Vagina (tissue), 2 donors: ENCODE results near the gene TEK.

Source experiments
- POLR2A ChIP-seq, 2 donors: fragments of 450-650 bp; IDR thresholded peaks; one replicate each; pipeline ENCODE4 v1.6.1; 2017; ENCODE audit warnings: antibody characterized with exemption in 2 of 2, mild to moderate bottlenecking in 2 of 2, moderate library complexity in 2 of 2
- POLR2AphosphoS5 ChIP-seq, 2 donors: sonication (generic); formaldehyde crosslinking; IDR thresholded peaks; one replicate each; pipeline ENCODE4 v1.9.0; 2017; ENCODE audit warnings: antibody characterized with exemption in 2 of 2, mild to moderate bottlenecking in 2 of 2, low read depth in 1 of 2; ENCODE audit not compliant: insufficient read depth in 1 of 2
- TF ChIP-seq, protein P1 (sequence below), 3 experiments: fragments of 450-650 bp in 2 of 3; fragments of 200-600 bp in 1 of 3; sonication (generic) in 1 of 3; IDR thresholded peaks; one replicate each; pipeline ENCODE4 v1.5.1; 2017 to 2019; ENCODE audit warnings: antibody characterized with exemption in 3 of 3, mild to moderate bottlenecking in 2 of 3, moderate library complexity in 2 of 3

GRCh38 chr9:27126670-27127069, 17.6 kb downstream of the TEK start:
- TF ChIP-seq, protein P1, sequence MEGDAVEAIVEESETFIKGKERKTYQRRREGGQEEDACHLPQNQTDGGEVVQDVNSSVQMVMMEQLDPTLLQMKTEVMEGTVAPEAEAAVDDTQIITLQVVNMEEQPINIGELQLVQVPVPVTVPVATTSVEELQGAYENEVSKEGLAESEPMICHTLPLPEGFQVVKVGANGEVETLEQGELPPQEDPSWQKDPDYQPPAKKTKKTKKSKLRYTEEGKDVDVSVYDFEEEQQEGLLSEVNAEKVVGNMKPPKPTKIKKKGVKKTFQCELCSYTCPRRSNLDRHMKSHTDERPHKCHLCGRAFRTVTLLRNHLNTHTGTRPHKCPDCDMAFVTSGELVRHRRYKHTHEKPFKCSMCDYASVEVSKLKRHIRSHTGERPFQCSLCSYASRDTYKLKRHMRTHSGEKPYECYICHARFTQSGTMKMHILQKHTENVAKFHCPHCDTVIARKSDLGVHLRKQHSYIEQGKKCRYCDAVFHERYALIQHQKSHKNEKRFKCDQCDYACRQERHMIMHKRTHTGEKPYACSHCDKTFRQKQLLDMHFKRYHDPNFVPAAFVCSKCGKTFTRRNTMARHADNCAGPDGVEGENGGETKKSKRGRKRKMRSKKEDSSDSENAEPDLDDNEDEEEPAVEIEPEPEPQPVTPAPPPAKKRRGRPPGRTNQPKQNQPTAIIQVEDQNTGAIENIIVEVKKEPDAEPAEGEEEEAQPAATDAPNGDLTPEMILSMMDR (IDR thresholded peaks at IDR 0.05) = no peak
- TF ChIP-seq POLR2A (IDR thresholded peaks at IDR 0.05) (no peak), POLR2AphosphoS5 (IDR thresholded peaks at IDR 0.05; ENCODE audit: insufficient read depth in 1 of 2, low read depth in 1 of 2) (no peak)
